ENCODE measurements around the gene TSHZ3. TPM values are rescaled to one million over a fixed set of nuclear protein-coding genes. Genes with fewer than 3 reads are reported as not detected.

Gene TSHZ3
- total RNA-seq, 1 donor from 2014 or later: 17.0 TPM

- Mint-ChIP-seq H3K4me3 (ENCODE audit: unreplicated experiment) (peak overlapping the region; percentile 78), H3K27me3 (ENCODE audit: low read depth) (peaks cover 11% of the 10 kb centered on the region), H3K4me1 (ENCODE audit: low read depth) (peaks cover 32% of the 10 kb centered on the region), H3K27ac (ENCODE audit: unreplicated experiment) (peak overlapping the region; percentile 72), H3K9me3 (ENCODE audit: low read depth) (no peaks in the 10 kb centered on the region), H3K36me3 (ENCODE audit: low read depth) (no peaks in the 10 kb centered on the region)
- DNase-seq (ENCODE audit: low spot score): no peak
- no peak for TF ChIP-seq CTCF (IDR thresholded peaks at IDR 0.05)
These were observed 616 bp downstream of the TSHZ3 start for GRCh38 chr19:31348481-31349159.

- Mint-ChIP-seq H3K27me3 (ENCODE audit: low read depth) (peaks cover 6% of the 10 kb centered on the region), H3K36me3 (ENCODE audit: low read depth) (peaks cover under 1% of the 10 kb centered on the region), H3K9me3 (ENCODE audit: low read depth) (no peaks in the 10 kb centered on the region), H3K4me1 (ENCODE audit: low read depth) (peaks cover 26% of the 10 kb centered on the region), H3K4me3 (ENCODE audit: unreplicated experiment) (peak overlapping the region; percentile 78), H3K27ac (ENCODE audit: unreplicated experiment) (peak overlapping the region; percentile 72)
- DNase-seq (ENCODE audit: low spot score): no peak
- TF ChIP-seq CTCF (IDR thresholded peaks at IDR 0.05): no peak
These were observed 1.3 kb downstream of the TSHZ3 start for GRCh38 chr19:31347828-31348392.

GRCh38 chr19:31347354-31347753 lies 1.9 kb downstream of the TSHZ3 start:
- H3K36me3 Mint-ChIP-seq (ENCODE audit: low read depth): peaks cover 1% of the 10 kb centered on the region
- H3K27me3 Mint-ChIP-seq (ENCODE audit: low read depth): peaks cover 5% of the 10 kb centered on the region
- no peak for TF ChIP-seq CTCF (IDR thresholded peaks at IDR 0.05)
- peak overlapping the region; percentile 67 for H3K27ac Mint-ChIP-seq (ENCODE audit: unreplicated experiment)
- DNase-seq (ENCODE audit: low spot score): no peak
- H3K9me3 Mint-ChIP-seq (ENCODE audit: low read depth): no peaks in the 10 kb centered on the region
- peaks cover 21% of the 10 kb centered on the region for H3K4me1 Mint-ChIP-seq (ENCODE audit: low read depth)
- peak overlapping the region; percentile 78 for H3K4me3 Mint-ChIP-seq (ENCODE audit: unreplicated experiment)

- no peak overlapping the region for H3K27ac Mint-ChIP-seq (ENCODE audit: unreplicated experiment)
- no peak for DNase-seq (ENCODE audit: low spot score)
- H3K4me1 Mint-ChIP-seq (ENCODE audit: low read depth): peaks cover 14% of the 10 kb centered on the region
- H3K36me3 Mint-ChIP-seq (ENCODE audit: low read depth): peaks cover 1% of the 10 kb centered on the region
- no peaks in the 10 kb centered on the region for H3K9me3 Mint-ChIP-seq (ENCODE audit: low read depth)
- no peak overlapping the region for H3K4me3 Mint-ChIP-seq (ENCODE audit: unreplicated experiment)
- TF ChIP-seq CTCF (IDR thresholded peaks at IDR 0.05): no peak
- H3K27me3 Mint-ChIP-seq (ENCODE audit: low read depth): no peaks in the 10 kb centered on the region
These were observed 2.8 kb downstream of the TSHZ3 start for GRCh38 chr19:31346184-31347059.

- Mint-ChIP-seq H3K36me3 (ENCODE audit: low read depth) (peaks cover 1% of the 10 kb centered on the region), H3K9me3 (ENCODE audit: low read depth) (no peaks in the 10 kb centered on the region), H3K4me3 (ENCODE audit: unreplicated experiment) (no peak overlapping the region), H3K27ac (ENCODE audit: unreplicated experiment) (no peak overlapping the region), H3K27me3 (ENCODE audit: low read depth) (no peaks in the 10 kb centered on the region), H3K4me1 (ENCODE audit: low read depth) (peaks cover 30% of the 10 kb centered on the region)
- DNase-seq (ENCODE audit: low spot score): no peak
- TF ChIP-seq CTCF (IDR thresholded peaks at IDR 0.05): no peak
These were observed 4.8 kb downstream of the TSHZ3 start for GRCh38 chr19:31344403-31344802.

All from chondrocyte (in vitro differentiated cells).